Upper lobe of left lung (tissue), 4 donors: ENCODE data around the gene ERVV-1.

Experiments used
- CTCF ChIP-seq, 6 experiments: fragments of 450-650 bp in 4 of 6; fragments of 200-600 bp in 2 of 6; sonication (generic) in 2 of 6; IDR thresholded peaks; one replicate each; pipeline ENCODE4 v1.5.1; 2016 to 2019; ENCODE audit warnings: antibody characterized with exemption in 6 of 6
- POLR2AphosphoS5 ChIP-seq, 2 donors: sonication (generic); formaldehyde crosslinking; IDR thresholded peaks; one replicate each; pipeline ENCODE4 v1.5.1; 2017; ENCODE audit warnings: antibody characterized with exemption in 2 of 2

GRCh38 chr19:53034948-53035675, 21.4 kb downstream of the ERVV-1 start:
- TF ChIP-seq CTCF (IDR thresholded peaks at IDR 0.05) = no peak
- TF ChIP-seq POLR2AphosphoS5 (IDR thresholded peaks at IDR 0.05) = no peak
